D721Med (cell line): Measurements from ENCODE around the gene NUP62.

Source experiments
- DNase-seq: peaks from one replicate; pipeline ENCODE4 v3.0.0; 2011; ENCODE audit warnings: low spot score; ENCODE audit not compliant: insufficient read length
- FAIRE-seq: peaks from 2 replicates; lab custom pipeline; 2011; peaks lifted over from hg19 to GRCh38; lab: Jason Lieb, UNC
- TF ChIP-seq, protein P1 (sequence below): IDR thresholded peaks from 2 replicates; pipeline ENCODE4 v1.5.1; 2012; ENCODE audit warnings: mild to moderate bottlenecking, control low read depth; ENCODE audit not compliant: insufficient read depth; ENCODE audit errors: missing control alignments

The NUP62 gene

DNA sequence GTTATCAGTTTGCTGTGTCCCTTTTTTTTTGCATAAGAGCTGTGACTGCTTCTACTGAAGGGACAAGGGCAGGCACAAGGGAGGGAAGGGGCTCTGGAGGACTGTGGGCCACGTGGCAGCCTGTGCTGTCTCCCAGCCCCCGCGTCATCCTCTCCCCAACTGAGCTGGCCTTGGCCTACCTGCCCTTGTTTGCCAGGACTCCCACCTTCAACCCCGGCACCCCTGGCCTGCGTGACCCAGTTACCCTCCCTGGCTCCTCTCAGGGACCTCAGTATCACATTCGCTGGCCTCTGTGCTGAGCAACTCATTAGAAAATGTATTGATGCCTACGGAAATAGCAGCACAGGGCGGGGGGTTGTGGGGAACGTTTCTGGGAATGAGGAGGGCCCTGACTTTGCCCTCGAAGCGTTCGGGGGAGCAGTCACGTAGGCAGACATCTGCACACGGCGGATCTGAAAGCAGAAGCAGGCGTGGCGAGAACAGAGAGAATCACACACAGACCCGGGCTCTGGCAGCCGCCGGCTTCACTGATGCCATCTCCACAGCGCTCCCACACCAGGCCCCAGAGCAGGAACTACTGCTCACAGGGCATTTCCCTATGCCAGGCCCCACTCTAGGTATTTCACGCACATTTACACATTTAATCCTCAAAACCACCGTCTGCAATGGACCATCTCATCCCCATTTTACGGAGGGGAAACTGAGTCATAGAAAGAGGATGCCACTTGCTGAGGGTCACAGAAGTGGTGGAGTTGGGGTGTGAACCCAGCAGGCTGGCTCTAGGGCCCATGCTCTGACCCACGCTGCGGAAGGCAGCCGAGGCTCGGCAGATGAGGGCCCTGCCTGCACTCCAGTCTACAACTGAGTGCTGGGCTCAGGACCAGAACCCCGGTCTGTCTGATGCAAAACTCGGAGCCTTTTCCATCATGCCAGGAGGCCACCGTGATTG is 6.0 kb downstream of the NUP62 start:
- TF ChIP-seq, protein P1, sequence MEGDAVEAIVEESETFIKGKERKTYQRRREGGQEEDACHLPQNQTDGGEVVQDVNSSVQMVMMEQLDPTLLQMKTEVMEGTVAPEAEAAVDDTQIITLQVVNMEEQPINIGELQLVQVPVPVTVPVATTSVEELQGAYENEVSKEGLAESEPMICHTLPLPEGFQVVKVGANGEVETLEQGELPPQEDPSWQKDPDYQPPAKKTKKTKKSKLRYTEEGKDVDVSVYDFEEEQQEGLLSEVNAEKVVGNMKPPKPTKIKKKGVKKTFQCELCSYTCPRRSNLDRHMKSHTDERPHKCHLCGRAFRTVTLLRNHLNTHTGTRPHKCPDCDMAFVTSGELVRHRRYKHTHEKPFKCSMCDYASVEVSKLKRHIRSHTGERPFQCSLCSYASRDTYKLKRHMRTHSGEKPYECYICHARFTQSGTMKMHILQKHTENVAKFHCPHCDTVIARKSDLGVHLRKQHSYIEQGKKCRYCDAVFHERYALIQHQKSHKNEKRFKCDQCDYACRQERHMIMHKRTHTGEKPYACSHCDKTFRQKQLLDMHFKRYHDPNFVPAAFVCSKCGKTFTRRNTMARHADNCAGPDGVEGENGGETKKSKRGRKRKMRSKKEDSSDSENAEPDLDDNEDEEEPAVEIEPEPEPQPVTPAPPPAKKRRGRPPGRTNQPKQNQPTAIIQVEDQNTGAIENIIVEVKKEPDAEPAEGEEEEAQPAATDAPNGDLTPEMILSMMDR, result no peak
- DNase-seq, result no peak
- FAIRE-seq, result no peak

DNA sequence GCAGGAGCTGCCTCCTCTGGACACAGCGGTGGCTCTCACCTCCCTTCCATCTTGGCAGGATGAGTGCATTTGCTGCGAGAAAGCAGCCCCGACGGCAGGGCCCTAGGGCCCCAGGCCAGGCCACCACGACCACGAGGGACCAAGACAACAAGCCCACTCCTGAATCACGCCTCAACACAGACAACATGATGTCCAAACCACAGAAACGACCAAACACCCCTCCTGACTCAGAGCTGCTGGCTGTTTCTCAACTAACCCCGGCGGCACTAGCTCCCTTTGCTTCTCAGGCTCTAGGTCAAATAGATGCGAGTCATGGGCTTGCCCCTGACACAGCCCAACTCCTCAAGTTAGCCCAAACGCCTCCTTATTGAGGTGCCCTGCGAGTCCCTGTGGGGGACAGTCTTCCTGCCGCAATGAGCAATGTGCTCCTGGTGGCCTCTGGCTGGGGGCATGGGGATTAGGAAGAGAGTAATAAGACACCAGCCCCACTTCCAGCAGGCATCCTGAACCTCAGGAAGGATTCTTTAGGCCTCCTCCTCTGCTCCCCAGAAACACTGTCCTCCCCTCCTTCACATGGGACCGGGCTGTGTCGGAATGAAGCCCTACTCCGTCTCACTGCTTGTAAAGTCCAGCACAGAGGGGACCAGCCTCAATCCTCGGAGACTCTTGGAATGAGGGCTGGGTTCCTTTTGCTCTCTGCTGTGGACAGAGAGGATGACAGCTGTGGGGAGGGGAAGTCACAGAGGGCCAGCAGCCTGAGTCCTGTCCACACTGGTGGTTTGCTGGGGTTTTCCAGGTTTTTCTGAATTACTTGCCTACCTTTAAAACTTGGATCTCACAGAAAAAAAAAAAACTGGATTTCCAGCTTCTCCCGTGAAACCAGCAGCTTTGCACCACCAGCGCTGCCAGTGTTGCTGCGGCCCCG is 7.2 kb downstream of the NUP62 start:
- no peak for FAIRE-seq
- TF ChIP-seq, protein P1, result no peak

DNA sequence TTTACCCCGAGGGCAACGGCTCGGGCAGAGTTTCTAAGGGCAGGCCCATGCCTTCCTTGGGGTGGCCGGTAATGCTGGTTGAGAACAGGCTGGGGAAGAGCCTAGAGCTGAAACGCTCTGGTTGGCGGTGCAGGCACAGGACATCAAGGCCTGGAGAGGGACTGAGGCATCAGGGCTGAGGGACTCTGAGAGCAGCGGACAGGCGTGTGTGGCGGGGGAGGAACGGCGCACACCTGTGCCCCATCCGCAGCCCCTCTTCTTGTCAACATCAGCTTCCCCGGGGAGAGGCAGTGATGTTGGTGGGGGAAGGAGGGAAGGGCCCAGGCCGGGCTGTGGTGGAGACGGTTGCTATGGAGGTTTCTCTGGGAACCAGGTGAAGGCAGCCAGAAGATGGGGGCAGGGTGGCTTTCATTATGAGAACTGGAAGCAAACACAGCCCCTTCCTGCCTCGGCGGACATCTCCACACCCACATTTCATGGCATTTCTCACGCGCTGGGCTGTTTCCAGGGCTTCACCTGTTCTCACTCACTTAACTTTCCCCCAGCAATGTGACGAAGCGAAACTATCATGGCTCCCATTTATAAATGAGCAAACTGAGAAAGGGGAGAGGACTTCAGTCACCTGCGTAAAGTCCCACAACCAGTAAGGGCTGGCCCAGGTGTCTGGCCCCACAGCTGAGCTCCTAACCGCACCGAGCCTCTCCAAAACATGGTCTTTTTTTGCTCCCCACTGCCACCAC is 8.5 kb downstream of the NUP62 start:
- FAIRE-seq (no peak), DNase-seq (no peak)
- TF ChIP-seq, protein P1, result no peak

More for the DNA sequence above, 7.2 kb downstream of the NUP62 start:
- DNase-seq, result no peak

DNA sequence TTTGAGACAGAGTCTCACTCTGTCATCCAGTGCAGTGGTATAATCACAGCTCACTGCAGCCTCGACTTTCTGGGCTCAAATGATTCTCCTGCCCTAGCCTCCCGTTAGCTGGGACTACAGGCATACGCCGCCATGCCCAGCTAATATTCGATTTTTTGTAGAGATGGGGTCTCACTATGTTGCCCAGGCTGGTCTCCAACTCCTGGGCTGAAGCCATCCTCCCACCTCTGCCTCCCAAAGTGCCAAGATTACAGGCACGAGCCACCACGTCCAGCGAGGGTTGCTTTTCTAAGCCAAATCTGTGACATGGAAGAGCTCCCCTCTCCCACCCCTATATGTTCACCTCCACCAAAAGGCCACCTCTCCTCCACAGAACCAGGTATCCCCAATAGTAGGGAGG is 11.2 kb downstream of the NUP62 start:
- FAIRE-seq (no peak), DNase-seq (no peak)
- TF ChIP-seq, protein P1, result no peak

DNA sequence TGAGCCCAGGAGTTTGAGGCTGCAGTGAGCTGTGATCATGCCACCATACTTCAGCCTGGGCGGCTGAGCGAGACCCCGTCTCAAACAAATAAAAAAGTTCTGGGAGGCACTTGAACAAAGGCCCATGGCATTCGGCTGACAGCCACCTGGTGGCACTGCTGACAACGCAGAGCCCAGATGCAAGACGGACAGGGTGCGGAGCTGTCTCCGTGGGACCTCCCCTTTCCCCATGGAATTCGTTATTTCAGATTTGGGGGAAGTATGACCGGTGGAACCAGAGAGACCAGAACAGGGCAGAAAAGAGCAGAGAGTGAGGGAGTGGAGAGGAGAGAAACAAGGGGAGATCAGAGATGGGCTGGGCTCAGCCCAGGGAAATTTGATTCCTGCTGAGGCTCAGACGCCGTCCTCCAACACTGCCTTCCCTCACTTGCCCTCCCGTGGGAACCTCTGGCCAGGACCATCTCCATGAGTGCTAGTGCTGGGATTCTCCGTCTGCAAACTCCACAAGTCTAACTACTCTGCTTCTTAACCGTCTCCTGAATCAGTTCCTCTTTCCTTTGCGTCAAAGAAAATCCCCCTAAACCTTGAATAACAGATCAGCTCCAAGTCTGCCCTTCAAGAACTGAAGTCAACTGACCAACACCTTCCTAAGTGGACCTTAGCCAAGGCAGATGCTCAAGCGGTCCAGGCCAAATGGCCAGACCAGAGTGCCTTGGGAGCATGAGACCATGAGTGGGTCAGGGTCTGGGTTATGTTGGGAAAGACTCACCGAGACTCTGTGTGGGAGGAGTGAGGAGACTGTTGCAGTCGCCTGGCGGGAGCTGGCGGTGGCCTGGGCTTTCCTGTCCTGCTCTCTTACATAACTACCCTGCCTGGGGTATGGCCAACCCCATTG is 12.2 kb downstream of the NUP62 start:
- FAIRE-seq, result no peak
- TF ChIP-seq, protein P1, result peak; percentile 14
- no peak for DNase-seq

DNA sequence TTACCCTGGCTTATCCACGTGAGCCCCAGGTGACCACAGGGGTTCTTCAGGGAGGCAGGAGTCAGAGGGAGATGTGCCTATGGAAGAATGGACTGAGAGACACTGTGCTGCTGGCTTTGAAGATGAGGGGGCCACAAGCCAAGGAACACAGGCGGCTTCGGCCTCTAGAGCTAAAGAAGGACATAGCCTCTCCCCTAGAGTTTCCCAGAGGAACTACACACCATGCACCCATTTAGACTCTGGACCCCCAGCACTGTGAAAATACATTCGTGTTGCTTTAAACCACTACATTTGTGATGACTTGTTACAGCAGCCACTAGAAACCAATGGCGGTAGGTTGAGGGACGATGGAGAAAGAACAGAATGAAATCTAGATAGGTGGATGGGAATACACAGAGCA is 14.0 kb downstream of the NUP62 start:
- FAIRE-seq, result no peak

More for the DNA sequence above, 14.0 kb downstream of the NUP62 start:
- TF ChIP-seq, protein P1, result no peak
- DNase-seq, result no peak
